Stimulated activated CD8-positive, alpha-beta memory T cell treated with anti-CD3 and anti-CD28 coated beads, Interleukin-12 subunit alpha, Interleukin-12 subunit beta, amount 100 ng/mL, for 24 hours (primary cell): Measurements from ENCODE around the gene SNX19.
"Not testable (repeated sequence)": the region's sequence is repeated elsewhere in the genome, so short reads cannot be mapped to it uniquely, and the experiment has no call there.

ENCODE experiments used
- DNase-seq: peaks from one replicate; pipeline ENCODE4 v3.0.0-alpha.2; 2020; ENCODE audit errors: extremely low read depth

Gene SNX19

DNA sequence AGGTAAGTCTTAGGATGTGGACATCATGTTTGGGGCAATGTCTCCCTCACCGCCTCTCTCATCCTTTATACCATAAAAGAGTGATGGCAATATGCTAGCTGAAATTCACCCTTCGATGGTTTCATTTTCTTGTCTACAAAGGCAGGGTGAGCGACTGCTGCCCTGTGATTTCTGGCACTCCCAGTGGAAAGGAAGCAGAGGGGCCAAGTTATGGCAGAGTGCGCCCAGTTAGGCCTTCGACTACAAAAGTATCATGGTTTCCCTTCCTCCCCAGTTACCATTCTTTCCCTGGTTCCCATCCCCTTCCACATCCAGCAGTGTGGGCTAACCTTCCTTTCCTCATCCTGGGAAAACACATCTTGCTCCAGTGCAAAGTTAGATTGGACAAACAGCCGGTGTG, 43.8 kb downstream of the SNX19 start:
- DNase-seq, result no peak

DNA sequence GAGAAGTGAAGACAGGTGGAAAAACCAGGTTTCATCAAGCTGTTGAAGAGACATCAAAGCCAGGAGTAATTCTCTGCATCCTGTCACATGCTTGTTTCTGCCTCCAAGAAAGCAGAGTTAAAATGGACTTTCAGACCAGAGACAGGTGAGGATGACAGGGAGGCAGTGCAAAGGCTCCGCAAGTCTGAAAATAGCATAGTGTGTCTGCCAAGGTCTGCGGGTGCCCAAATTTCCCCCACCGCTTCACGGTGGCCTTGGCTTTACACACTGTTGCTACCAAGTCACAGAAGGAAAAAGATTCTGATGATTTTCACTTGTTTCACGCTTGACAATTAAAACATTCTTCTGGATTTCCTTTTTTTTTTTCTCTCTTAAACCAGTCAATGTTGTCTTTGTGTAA, 44.2 kb downstream of the SNX19 start:
- DNase-seq, result no peak

DNA sequence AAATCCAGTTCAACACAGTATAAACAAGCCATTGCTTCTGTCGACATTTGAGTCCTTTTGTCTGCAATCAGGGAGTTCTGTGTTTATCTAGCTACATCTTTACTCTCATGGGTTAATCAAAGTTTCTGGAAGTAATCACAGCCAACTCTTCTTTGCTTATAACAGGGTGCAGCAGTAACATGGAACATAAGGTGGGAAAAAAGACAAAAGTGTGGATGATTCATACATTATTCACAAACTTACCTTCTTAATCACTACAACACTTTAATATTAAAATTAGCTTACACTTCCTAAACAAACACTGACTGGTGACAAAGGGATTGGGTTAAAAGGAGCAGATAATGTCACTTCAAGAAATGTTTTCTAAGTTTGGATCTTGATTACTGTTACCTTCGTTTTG, 44.7 kb downstream of the SNX19 start:
- no peak for DNase-seq

DNA sequence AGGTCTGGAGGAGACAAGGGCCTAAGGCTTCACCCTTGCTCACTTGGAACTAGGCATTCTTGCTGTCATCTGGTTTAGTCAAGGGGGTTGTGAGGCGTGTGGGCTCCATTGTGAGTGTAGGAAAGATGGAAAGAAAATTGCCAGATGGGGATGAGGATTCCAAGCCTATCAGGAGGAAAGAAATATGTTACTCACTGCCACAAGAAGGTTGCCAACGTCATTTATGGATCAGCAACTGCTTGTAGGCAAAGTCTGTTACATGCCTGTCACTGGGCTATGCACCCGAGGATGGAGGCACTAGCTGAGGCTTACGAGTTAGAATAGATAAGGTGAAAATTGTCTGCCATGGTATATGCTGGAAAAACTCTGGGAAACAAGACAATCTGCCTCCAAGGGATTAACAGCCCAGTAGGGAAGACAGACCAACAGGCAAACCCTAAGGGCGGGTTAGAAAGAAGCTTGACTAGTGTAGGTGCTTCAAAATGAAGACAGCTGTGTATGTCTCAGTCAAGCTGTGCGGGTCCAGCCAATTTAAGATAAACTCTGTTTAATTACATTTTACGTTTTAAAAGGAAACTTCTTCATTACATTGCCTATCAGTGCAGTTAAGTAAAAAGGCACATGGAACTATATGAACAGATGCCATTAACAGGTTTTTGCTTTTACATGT, 47.4 kb downstream of the SNX19 start:
- DNase-seq, result no peak

DNA sequence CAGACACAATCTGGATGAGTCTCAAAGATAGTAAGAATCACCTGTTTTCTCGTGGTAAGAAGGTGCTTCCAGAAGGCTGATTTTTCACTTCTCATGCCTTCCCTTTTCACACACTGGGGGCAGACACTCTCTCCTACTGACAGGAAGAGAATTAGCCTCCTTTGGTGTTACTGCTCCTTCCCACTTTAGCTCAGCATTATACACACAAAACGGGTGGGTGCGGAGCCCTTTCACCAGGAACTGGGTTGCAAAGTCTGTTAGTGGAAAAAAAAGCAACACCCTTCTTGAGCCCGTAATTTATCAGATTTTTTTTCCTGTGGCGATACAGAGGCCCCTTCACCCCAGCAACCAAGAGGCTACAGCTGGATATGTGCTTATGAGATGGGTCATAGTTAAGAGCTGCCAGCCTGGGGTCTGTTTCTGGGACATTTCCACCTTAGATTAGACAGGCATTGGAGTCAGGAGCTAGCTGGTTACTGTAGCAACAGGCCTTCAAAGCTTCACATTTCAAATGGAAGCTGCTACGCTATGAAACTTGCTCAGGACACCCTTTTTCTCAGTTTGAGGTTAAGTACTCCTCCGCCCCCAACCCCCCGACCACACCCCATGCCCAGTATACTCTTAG, 48.1 kb downstream of the SNX19 start:
- no peak for DNase-seq

DNA sequence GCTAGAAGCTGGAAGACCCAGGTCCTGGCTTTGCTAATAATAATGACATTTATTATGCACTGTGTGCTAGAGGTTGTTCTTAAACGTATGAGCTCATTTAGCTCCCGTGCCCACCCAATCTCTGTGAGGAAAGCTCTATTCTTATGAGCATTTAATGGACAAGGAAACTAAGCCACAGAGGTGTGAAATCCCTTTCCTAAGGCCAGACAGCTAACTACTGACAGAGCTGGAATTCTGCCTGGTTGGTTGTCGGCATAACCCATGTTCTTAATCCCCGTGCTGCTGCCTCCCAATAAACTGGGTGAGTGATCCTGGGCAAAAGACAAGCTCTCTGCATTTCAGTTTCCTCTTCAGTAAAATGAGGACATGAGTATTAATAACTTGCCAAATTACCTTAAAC, 49.4 kb downstream of the SNX19 start:
- no peak for DNase-seq

DNA sequence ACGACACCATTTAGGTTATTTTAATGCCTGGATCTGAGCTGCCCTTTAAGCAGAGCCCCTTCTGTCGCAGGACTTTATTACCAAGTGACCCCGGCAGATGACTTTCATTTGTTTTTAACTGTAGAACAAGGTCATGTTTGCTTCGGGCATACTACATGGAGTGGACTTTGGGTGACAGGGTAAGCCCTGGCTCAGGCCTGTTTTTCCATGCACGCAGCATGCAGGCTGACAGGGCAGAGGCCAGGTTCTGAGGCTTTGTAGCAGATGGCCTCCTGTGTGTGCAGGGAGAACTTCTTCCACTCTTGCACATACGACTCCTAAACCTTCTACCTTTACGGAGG, 50.5 kb downstream of the SNX19 start:
- DNase-seq, result no peak

DNA sequence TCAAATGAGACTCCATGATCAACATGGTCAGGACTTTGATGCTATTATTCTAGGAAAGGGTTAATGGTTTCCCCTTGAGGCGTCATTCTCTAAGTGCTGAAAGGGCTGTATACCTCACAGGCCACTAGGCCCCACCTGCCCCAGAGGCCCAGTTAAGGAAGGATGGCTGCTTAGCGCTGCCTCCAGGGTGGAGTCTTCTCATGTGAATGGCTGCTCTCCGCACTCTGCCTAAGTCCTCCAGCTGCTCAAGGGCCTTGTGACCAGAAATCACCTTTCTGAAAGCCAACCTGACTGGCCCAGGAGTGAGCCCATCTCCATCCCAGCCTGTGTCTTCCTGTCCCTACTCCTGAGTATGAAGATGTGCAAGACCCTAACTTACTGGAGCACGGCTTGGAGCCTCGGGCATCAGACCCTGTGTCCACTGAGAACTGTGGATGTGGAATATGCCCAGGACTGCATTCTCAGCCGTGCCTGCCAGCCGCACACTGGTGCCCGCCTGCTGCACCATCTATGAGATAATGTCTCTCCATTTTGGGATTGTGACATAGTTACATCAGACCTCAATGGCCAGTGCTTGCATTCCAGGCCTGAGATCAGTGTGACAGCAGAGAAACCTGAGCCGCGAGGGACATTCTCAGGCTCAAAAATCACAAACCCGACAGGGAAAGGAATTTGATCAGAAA, 51.0 kb downstream of the SNX19 start:
- DNase-seq, result no peak

DNA sequence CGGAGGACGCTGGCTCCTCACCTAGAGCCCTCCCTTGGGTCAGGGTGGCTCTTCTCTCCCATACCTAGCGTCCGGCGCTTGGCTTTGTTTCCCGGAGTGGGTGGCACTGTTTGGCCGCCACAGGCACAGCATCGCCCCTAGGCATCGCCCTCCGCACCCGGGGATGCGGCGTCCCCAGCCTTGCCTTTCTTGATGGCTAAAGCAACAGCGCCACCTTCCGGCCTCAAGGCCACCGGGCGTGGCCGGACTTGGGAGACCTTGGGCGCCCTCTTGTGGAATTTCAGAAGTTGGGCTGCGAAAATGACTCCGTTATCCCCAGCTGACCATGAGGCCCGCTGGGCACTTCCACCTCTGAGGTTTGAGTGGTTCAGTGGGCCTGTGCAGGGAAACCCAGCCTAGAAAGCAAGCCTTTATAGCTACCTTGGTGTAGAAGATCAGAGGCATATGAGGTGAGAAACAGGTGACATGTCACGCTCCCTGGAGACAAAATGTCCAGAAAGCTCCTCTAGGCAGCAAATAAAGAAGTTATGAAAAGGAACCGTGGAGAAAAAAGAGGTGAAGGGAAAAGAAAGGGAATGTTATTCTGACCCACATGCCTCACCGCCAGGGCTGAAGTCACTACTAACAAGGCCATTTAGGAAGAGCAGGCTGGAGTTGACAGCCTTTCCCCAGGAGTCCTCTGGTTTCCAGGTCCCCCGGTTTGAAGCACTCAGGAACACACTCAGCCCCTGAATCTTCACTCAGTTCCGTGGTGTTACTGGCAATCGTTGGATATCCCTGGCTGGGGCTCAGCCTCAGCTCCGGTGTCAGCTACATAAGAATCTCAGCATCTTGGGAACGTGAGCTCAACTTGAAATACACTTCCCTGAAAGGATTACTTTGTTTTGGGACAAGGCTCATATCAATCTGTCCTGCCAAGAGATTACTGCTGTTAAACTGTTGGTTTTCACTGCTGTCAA, 54.1 kb downstream of the SNX19 start:
- peak; percentile 55 for DNase-seq

DNA sequence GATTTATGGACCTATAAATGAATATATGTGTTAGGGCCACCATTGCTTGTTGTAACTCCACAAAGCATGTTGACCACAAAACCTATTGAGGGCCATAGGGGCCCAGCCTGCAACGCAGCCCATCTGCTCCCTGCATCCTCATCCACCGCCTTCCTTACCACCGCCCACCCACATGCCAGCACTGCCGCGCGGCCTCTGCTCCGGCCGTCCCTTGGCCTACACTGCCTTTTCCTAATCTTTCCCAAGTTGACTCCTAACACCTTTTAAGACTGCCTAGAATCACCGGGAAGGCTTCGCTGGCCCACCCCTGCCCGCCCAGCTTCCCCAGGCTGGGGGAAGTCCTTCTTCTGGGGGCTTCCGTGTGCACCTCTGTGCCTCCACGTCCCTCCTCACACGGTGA, 55.0 kb downstream of the SNX19 start:
- DNase-seq, result no peak

DNA sequence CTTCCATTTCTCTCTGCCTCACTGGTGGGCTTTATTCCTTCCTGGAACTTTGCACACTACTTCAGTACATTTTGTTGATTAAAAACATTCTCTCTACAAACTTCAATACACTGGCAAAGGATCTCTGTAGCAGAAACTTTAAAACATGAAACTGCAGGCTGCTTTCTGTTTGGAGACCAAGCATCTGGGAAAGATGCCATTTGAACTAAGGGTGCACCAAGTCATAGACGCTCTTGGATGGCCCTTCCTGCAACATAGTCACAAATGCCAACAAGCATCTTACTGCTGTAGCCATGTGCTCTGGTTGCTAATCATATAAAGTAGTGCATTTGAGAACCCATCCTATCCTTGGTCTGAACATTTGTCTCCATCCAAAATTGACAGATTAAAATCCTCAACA, 56.4 kb downstream of the SNX19 start:
- no peak for DNase-seq

DNA sequence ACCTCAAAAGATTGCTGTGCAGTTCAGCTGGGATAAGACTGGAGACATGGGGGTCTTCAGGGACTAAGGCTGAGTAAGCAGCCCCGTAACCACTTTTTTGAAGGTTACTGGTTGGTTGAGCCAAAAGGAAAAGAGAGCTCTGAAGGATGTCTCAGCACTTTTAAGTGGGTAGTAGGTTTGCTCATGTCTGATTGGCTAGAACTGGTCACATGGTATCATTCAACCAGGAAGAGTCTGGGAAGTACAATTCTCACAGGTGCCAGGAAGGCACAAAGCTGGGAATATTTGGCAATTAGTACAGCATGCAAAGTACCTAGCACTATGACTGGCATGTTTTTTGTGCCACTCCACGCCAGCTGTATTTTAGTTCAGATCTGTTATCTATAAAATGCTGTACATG, 58.1 kb downstream of the SNX19 start:
- no peak for DNase-seq

DNA sequence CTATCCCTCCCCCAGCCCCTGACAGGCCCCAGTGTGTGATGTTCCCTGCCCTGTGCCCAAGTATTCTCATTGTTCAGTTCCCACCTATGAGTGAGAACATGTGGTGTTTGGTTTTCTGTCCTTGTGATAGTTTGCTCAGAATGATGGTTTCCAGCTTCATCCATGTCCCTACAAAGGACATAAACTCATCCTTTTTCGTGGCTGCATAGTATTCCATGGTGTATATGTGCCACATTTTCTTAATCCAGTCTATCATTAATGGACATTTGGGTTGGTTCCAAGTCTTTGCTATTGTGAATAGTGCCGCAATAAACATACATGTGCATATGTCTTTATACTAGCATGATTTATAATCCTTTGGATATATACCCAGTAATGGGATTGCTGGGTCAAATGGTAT, 60.6 kb downstream of the SNX19 start:
- DNase-seq, result not testable (repeated sequence)

DNA sequence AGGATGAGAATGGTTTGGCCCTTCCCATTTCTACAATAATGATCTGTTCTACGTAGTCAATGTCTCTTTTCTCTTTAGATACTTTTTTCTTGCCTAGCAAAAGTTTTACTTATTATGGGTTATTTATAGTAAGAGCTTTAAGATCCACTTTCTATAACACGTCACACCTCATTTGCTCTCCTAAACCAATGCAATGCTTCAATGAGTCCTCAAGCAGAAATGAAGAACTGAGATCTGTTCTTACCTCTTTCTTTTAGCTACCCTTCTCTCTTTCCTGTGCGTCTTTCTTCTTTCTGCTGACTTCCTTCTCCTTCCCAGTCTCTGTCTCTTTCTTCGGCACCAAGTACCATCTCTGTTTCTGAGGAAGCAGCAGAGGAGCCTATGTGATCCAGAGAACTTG, 61.8 kb downstream of the SNX19 start:
- no peak for DNase-seq

DNA sequence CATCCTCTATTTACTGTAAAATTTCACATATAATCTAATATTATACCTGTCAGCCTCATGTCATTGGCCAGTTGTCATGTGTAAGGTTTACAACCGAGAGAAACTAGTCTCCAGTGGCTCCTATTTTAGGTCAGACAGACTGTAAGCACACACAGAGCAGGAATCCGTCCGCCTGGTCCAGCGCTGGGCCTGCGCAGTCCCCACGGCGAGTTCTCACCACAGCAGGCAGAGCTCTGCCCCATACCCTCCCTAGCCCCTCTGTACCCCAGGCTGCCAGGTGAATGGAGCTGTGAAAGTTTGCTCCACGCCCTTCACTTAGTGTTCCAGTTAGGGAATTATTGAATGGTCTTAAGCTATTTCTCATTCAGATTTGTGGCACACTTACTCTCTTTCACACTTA, 63.7 kb downstream of the SNX19 start:
- no peak for DNase-seq

DNA sequence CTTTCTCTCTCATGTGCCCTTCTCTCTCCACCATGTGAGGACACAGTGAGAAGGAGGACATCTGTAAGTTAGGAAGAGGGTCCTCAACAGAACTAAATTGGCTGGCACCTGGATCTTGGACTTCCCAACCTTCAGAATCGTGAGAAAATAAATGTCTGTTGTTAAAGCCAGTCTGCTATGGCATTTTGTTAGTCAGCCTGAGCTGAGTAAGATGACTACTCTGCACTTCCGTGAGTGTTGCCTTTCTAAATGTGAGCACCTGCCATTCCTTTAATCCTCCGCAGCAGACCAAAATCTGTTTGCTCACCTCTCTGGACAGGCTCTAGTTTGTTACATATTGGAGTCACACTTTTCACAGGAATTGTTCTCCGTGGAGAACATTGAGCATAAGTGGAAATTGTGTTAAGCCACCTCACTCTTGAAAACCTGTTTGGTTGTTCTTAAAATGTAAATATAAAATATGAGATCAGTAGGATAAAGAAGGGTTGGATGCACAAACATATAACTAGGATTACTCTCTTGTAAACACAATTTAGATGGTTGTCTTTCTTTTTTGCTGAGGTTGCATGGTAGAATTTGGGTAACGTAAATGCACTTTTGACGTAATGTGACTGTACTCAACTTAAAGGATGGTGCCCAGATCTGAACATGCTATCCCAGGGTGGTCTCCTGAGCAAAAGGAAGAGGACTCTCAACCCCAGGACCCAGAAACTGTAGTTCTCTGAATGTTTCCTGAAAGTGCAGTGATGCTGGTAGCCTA, 65.9 kb downstream of the SNX19 start:
- no peak for DNase-seq

DNA sequence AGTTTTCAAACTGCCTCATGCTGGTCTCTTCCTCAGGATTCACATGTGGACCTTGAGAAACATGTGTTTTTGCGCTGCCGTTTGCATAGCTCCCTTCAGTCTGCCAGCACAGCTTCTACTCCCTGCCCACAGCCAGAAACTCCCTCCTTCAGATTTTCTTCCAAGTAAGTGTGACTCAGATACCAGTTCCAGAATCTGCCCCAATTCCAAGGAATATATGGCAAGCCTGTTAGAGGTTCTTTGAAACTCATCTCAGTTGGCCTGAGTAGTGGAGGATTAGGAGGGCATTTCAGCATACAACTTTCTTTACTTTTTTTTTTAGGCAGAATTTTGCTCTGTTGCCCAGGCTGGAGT, 67.1 kb downstream of the SNX19 start:
- DNase-seq, result no peak

DNA sequence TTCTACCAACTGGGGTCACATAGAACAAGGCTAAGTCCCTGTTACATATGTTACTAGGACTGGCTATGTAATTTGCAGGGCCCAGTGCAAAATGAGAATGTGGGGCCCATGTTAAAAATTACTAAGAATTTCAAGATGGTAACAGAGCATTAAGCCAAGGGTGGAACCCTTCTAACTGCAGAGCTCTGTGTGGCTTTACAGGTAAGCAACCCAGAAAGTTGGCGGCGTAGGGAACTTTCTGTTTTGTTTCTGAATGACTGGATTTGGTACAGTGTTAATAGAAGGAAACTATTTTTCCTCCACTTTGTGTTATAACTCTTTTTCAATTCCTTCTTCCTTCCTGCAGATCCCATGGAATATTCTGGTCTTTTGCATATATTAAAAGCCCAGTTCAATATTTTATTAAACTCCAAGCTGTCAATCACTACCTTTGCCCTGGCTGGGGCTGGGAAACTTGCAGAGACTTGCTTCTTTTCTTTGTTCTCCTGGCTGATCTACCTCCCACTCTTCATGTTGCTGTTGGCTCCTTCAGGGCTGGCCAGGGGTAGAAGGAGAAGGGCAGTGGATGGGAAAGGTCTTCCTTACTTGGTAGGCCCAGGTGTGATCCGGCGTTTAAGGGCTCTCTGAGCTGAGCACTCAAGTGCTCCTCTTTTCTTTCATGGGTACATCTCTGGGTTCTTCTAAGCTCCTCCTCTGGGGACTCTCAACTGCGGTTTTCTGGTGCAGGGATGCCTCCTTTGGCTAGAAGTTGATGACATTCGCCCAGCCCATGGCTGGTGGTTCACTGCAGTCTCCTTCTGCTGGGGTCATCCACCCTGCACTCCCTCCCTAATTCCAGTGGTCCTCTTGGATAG, 67.7 kb downstream of the SNX19 start:
- DNase-seq, result no peak

DNA sequence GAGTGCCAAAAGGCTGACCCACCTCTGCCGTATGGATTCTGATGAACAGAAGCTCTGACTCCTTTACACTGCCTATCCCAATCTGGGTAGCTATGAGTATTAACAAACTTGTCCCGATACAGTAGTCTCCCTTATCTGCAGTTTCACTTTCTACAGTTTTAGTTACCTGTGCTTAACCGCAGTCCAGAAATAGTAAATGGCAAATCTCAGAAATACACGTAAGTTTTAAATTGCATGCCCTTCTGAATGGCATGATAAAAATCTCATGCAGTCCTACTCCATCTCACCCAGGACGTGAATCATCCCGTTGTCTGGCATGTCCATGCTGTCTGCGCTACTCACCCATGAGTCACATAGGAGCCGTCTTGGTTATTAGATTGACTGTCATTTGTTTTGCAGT, 68.8 kb downstream of the SNX19 start:
- no peak for DNase-seq

DNA sequence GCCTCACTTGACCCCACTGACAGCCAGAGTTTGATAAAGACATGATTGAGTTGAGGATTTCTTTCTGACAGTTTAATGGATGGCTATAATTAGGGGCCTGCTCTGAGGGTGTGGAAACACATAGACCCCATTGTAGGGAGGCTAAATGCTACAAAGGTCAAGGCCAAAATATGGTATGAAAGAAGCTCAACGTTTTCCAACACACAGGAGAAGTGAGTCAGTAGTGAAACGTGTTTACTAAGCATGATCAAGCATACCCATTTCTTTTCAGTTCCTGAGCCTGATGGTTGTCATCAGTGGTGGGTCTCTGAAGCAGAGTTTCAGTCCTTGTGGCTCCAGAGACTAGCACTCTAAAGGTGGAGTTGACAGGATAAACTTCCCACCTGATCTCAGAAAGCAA, 69.7 kb downstream of the SNX19 start:
- DNase-seq, result no peak

DNA sequence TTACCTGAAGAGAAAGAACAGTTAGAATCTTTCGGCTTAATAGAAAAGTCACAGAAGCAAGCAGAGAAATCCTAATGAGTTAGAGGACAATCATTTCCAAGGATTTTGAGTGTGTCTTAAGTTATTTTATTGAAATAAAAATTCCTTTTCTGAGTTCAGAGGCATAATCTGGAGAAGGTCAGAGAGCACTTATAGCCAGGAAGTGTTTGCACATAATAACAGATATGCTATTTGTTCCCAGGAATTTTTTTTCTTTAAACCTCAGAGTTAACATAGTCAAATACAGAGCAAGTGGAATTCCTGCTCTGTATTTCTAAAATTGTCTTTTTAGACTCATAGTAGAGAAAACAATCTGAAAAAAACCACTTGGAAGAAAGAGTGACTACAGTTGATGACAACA, 74.3 kb downstream of the SNX19 start:
- DNase-seq, result no peak
